Activated naive CD4-positive, alpha-beta T cell treated with anti-CD3 and anti-CD28 coated beads, Interleukin-2, amount 50 U/mL, for 24 hours (primary cell): ENCODE data around the gene PDE2A.

Experiments
- H3K27ac Mint-ChIP-seq: one replicate; pipeline ENCODE4 v1.8.0; 2021; ENCODE audit warnings: mild to moderate bottlenecking, mixed read lengths
- H3K27me3 Mint-ChIP-seq: one replicate; pipeline ENCODE4 v1.8.0; 2021; ENCODE audit warnings: mixed read lengths
- H3K36me3 Mint-ChIP-seq: one replicate; pipeline ENCODE4 v1.8.0; 2021; ENCODE audit warnings: mixed read lengths
- H3K4me1 Mint-ChIP-seq: one replicate; pipeline ENCODE4 v1.8.0; 2021; ENCODE audit warnings: mixed read lengths
- H3K4me3 Mint-ChIP-seq: one replicate; pipeline ENCODE4 v1.8.0; 2021; ENCODE audit warnings: mild to moderate bottlenecking, mixed read lengths
- H3K9me3 Mint-ChIP-seq: one replicate; pipeline ENCODE4 v1.8.0; 2021; ENCODE audit warnings: mixed read lengths

PDE2A gene

GRCh38 chr11:72658989-72659640, 15.1 kb downstream of the PDE2A start:
- Mint-ChIP-seq H3K4me3 (no peak overlapping the region), H3K27ac (no peak overlapping the region), H3K4me1 (no peaks in the 10 kb centered on the region), H3K27me3 (peaks cover 4% of the 10 kb centered on the region), H3K36me3 (no peaks in the 10 kb centered on the region), H3K9me3 (no peaks in the 10 kb centered on the region)

- Mint-ChIP-seq H3K27ac (no peak overlapping the region), H3K27me3 (peaks cover 4% of the 10 kb centered on the region), H3K4me1 (no peaks in the 10 kb centered on the region), H3K36me3 (no peaks in the 10 kb centered on the region), H3K9me3 (no peaks in the 10 kb centered on the region), H3K4me3 (no peak overlapping the region)
Measured at GRCh38 chr11:72657411-72658100, 16.7 kb downstream of the PDE2A start.

GRCh38 chr11:72655896-72656464, 18.2 kb downstream of the PDE2A start:
- Mint-ChIP-seq H3K4me1 (no peaks in the 10 kb centered on the region), H3K27ac (no peak overlapping the region), H3K9me3 (no peaks in the 10 kb centered on the region), H3K36me3 (no peaks in the 10 kb centered on the region), H3K4me3 (no peak overlapping the region), H3K27me3 (peaks cover 4% of the 10 kb centered on the region)

- Mint-ChIP-seq H3K4me3 (no peak overlapping the region), H3K36me3 (no peaks in the 10 kb centered on the region), H3K27ac (no peak overlapping the region), H3K27me3 (peaks cover 1% of the 10 kb centered on the region), H3K4me1 (no peaks in the 10 kb centered on the region), H3K9me3 (no peaks in the 10 kb centered on the region)
Measured at GRCh38 chr11:72655014-72655413, 19.2 kb downstream of the PDE2A start.

GRCh38 chr11:72653649-72654048, 20.6 kb downstream of the PDE2A start:
- Mint-ChIP-seq H3K4me1 (no peaks in the 10 kb centered on the region), H3K27me3 (no peaks in the 10 kb centered on the region), H3K36me3 (no peaks in the 10 kb centered on the region), H3K27ac (no peak overlapping the region), H3K4me3 (no peak overlapping the region), H3K9me3 (no peaks in the 10 kb centered on the region)

- Mint-ChIP-seq H3K36me3 (no peaks in the 10 kb centered on the region), H3K27ac (no peak overlapping the region), H3K9me3 (no peaks in the 10 kb centered on the region), H3K27me3 (no peaks in the 10 kb centered on the region), H3K4me3 (no peak overlapping the region), H3K4me1 (no peaks in the 10 kb centered on the region)
Measured at GRCh38 chr11:72652873-72653630, 21.2 kb downstream of the PDE2A start.

- Mint-ChIP-seq H3K27me3 (no peaks in the 10 kb centered on the region), H3K9me3 (no peaks in the 10 kb centered on the region), H3K27ac (no peak overlapping the region), H3K4me3 (no peak overlapping the region), H3K4me1 (no peaks in the 10 kb centered on the region), H3K36me3 (no peaks in the 10 kb centered on the region)
Measured at GRCh38 chr11:72652133-72652532, 22.1 kb downstream of the PDE2A start.

GRCh38 chr11:72649215-72649976, 24.8 kb downstream of the PDE2A start:
- no peaks in the 10 kb centered on the region for H3K9me3 Mint-ChIP-seq
- no peaks in the 10 kb centered on the region for H3K36me3 Mint-ChIP-seq
- H3K4me3 Mint-ChIP-seq = no peak overlapping the region
- no peaks in the 10 kb centered on the region for H3K4me1 Mint-ChIP-seq
- no peak overlapping the region for H3K27ac Mint-ChIP-seq
- H3K27me3 Mint-ChIP-seq = no peaks in the 10 kb centered on the region

- H3K27me3 Mint-ChIP-seq = no peaks in the 10 kb centered on the region
Measured at GRCh38 chr11:72648384-72649136, 25.7 kb downstream of the PDE2A start.

GRCh38 chr11:72647882-72648281, 26.3 kb downstream of the PDE2A start:
- Mint-ChIP-seq H3K27me3 (no peaks in the 10 kb centered on the region), H3K4me3 (no peak overlapping the region), H3K4me1 (no peaks in the 10 kb centered on the region)

More at GRCh38 chr11:72648384-72649136, 25.7 kb downstream of the PDE2A start:
- Mint-ChIP-seq H3K27ac (no peak overlapping the region), H3K4me3 (no peak overlapping the region), H3K9me3 (no peaks in the 10 kb centered on the region), H3K4me1 (no peaks in the 10 kb centered on the region), H3K36me3 (no peaks in the 10 kb centered on the region)

GRCh38 chr11:72646472-72646871, 27.8 kb downstream of the PDE2A start:
- H3K27me3 Mint-ChIP-seq = no peaks in the 10 kb centered on the region
- no peaks in the 10 kb centered on the region for H3K9me3 Mint-ChIP-seq
- H3K4me1 Mint-ChIP-seq = no peaks in the 10 kb centered on the region
- no peak overlapping the region for H3K4me3 Mint-ChIP-seq
- H3K36me3 Mint-ChIP-seq = no peaks in the 10 kb centered on the region
- H3K27ac Mint-ChIP-seq = no peak overlapping the region

More at GRCh38 chr11:72647882-72648281, 26.3 kb downstream of the PDE2A start:
- no peak overlapping the region for H3K27ac Mint-ChIP-seq
- no peaks in the 10 kb centered on the region for H3K9me3 Mint-ChIP-seq
- H3K36me3 Mint-ChIP-seq = no peaks in the 10 kb centered on the region

- Mint-ChIP-seq H3K36me3 (no peaks in the 10 kb centered on the region), H3K27me3 (no peaks in the 10 kb centered on the region), H3K4me3 (no peak overlapping the region), H3K27ac (no peak overlapping the region), H3K4me1 (no peaks in the 10 kb centered on the region), H3K9me3 (no peaks in the 10 kb centered on the region)
Measured at GRCh38 chr11:72646024-72646423, 28.2 kb downstream of the PDE2A start.

- no peaks in the 10 kb centered on the region for H3K9me3 Mint-ChIP-seq
- H3K36me3 Mint-ChIP-seq = no peaks in the 10 kb centered on the region
- peak overlapping the region; percentile 66 for H3K4me3 Mint-ChIP-seq
- no peak overlapping the region for H3K27ac Mint-ChIP-seq
- H3K4me1 Mint-ChIP-seq = no peaks in the 10 kb centered on the region
- no peaks in the 10 kb centered on the region for H3K27me3 Mint-ChIP-seq
Measured at GRCh38 chr11:72643547-72643946, 30.7 kb downstream of the PDE2A start.

- no peaks in the 10 kb centered on the region for H3K36me3 Mint-ChIP-seq
- peak overlapping the region; percentile 66 for H3K4me3 Mint-ChIP-seq
- H3K9me3 Mint-ChIP-seq = no peaks in the 10 kb centered on the region
- H3K27ac Mint-ChIP-seq = no peak overlapping the region
- no peaks in the 10 kb centered on the region for H3K4me1 Mint-ChIP-seq
- no peaks in the 10 kb centered on the region for H3K27me3 Mint-ChIP-seq
Measured at GRCh38 chr11:72642884-72643522, 31.2 kb downstream of the PDE2A start.
